ENCODE results near the gene EPHB3. TPM values are rescaled to one million over a fixed set of nuclear protein-coding genes. Genes with fewer than 3 reads are reported as not detected.
"Not testable (repeated sequence)": the region's sequence is repeated elsewhere in the genome, so short reads cannot be mapped to it uniquely, and the experiment has no call there.

The EPHB3 gene
- total RNA-seq, 1 donor from 2014 or later, result 0.92 TPM

DNA sequence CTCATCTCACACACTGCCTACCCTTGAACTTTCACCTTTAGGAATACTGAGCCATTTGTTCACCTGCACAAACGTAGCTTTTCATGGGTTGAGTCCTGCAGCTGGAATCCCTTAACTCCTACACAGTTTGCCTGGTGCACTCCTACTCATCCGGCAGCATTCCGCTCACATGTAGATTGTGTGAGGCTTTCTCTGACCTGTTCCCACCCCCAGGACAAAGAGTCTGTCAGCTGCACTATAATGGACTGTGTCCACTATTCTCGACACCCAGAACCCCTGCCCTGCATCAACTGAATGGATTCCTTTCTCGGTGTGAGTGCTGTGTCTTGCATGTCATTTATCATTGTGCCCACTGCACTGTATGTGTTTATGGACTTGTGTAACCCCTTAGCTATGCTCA is 54.9 kb downstream of the EPHB3 start:
- DNase-seq (ENCODE audit: low read depth), result no peak
- no peak overlapping the region for H3K4me3 ChIP-seq (ENCODE audit: low read depth, low read length)
- TF ChIP-seq CTCF (conservative IDR thresholded peaks at IDR 0.05; ENCODE audit: low read depth, low read length), result no peak

DNA sequence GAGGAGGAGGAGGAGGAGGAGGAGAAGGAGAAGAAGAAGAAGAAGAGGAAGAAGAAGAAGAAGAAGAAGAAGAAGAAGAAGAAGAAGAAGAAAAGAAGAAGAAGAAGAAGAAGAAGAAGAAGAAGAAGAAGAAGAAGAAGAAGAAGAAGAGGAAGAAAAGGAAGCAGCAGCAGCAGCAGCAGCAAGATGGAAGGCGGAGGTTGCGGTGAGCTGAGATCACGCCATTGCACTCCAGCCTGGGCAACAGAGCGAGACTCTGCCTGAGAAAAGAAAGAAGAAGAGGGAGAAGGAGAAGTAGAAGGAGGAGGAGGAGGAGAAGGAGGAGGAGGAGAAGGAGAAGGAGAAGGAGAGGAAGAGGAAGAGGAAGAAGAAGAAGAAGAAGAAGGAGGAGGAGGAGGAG is 55.7 kb downstream of the EPHB3 start:
- not testable (repeated sequence) for DNase-seq (ENCODE audit: low read depth); H3K4me3 ChIP-seq (ENCODE audit: low read depth, low read length)

DNA sequence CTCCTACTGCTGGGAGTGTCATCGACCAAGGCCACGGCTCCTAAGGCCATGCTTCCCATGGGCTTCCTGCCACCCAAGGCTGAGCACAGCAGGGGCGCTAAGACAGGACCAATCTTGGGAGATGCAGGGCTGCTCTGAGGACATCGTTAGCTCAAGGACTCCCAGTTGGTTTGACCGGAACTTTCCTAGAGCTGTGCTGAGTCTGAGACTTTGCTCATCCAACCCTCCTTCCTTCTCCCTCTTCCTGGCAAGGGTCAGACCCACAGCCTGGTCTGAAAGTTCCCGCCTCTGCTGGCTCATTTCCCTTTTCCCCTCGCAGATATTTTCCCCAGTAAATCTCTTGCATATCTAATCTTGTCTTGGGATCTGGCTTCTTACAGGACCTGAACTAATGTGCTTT is 57.2 kb downstream of the EPHB3 start:
- H3K4me3 ChIP-seq (ENCODE audit: low read depth, low read length), result no peak overlapping the region
- TF ChIP-seq CTCF (conservative IDR thresholded peaks at IDR 0.05; ENCODE audit: low read depth, low read length), result no peak
- DNase-seq (ENCODE audit: low read depth), result no peak

DNA sequence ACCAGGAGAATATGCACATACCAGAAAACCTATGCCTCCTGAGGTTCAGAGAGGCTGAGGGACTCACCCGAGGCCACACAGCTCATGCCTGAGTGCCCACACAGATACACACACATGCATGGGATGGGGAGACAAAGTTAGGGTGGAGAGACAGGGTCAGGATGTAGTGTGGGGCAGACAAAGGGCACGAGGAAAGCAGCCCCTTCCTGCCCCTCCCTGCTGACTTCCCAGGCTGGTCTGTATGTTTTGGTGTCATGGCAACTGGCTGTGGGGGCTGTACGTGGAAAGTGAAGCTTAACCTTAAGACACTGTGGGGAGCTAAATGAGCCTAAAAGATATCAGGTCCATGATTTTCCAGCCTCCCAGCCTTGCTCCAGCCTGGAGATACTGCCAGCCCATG is 57.8 kb downstream of the EPHB3 start:
- no peak for TF ChIP-seq CTCF (conservative IDR thresholded peaks at IDR 0.05; ENCODE audit: low read depth, low read length)
- H3K4me3 ChIP-seq (ENCODE audit: low read depth, low read length), result no peak overlapping the region
- no peak for DNase-seq (ENCODE audit: low read depth)

DNA sequence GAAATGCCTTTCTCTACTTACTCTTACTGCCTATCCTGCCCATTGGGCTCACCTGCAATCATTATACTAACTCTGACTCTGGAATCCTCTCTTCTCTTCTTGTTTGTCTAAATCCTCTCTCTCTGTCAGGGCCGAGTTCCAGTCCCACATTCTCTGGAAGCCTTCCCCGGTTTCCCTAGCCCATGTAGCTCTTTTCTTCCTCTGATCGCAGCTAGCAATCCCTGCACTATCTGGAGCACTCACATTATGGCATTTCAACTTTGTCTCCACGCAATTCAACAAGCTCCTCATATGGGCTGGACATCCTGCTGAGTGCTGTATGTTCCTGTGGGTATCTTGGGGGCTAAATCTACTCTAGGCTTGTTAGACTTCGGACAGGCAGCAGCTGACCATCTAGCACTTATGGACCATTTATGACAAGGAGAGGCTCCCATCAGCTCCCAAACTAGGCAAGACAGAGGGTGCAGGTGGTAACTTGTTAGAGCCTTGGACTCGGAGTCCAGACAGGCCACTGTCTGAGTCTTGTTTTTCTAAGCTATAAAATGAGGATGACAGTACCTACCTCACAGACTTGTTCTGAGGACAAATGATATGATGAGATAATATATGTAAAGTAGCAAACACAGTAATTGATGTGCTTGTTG is 58.3 kb downstream of the EPHB3 start:
- TF ChIP-seq CTCF (conservative IDR thresholded peaks at IDR 0.05; ENCODE audit: low read depth, low read length), result no peak
- no peak overlapping the region for H3K4me3 ChIP-seq (ENCODE audit: low read depth, low read length)
- no peak for DNase-seq (ENCODE audit: low read depth)

DNA sequence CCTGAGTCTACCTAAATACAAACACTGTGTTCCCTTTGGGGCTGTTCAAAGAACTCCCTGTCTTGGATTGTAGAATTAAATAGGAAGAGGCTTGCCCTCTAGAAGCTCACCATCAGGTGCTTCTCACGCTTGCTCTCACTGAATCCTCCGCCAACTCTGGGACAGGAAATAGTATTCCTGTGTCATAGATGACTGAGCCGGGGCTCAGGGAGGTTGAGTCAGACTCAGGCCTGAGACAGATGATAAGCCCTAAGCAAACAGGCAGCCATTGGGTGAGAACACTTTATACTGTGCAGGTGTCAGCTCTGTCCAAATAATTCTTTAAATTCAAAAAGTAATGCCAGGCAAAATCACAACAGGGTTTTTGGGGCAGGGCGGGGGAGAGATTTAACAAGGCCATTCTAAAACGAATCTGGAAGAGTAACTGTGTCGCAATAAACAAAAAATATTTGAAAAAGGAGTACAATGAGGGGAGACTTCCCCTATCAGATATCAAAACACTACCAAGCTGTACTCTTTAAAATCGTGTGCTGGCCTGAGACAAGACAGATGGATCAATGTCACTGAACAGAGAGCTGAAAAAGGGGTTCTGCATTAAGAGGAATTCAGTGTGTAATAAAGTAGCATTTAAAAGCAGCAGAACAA is 59.0 kb downstream of the EPHB3 start:
- TF ChIP-seq CTCF (conservative IDR thresholded peaks at IDR 0.05; ENCODE audit: low read depth, low read length), result no peak
- DNase-seq (ENCODE audit: low read depth), result no peak
- no peak overlapping the region for H3K4me3 ChIP-seq (ENCODE audit: low read depth, low read length)

GRCh38 chr3:184622156-184622555 is 60.6 kb downstream of the EPHB3 start:
- not testable (repeated sequence) for H3K4me3 ChIP-seq (ENCODE audit: low read depth, low read length)

DNA sequence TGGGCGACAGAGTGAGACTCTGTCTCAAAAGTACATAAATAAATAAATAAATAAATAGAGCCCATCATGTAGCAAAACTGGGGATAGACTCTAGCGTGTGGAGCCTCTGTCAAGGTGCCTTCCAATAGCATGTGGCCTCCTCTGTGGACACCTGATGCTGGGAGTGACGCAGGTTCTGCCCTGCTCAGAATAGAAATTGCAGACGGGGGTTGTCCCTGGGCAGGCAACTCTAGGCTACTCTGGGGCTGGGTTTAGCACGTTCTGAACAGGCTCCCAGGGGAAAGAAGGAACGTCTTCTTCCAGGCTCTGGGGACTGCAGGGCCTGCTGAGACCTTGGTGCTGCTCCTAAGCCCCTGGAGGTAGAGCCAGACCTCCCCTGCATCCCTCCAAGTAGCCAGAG is 65.3 kb downstream of the EPHB3 start:
- DNase-seq (ENCODE audit: low read depth), result no peak
- TF ChIP-seq CTCF (conservative IDR thresholded peaks at IDR 0.05; ENCODE audit: low read depth, low read length), result no peak
- H3K4me3 ChIP-seq (ENCODE audit: low read depth, low read length), result no peak overlapping the region

More at GRCh38 chr3:184622156-184622555, 60.6 kb downstream of the EPHB3 start:
- DNase-seq (ENCODE audit: low read depth), result not testable (repeated sequence)
